RCC 7860 (cell line): ENCODE measurements around the gene GOLPH3L.
"Not testable (repeated sequence)": the region's sequence is repeated elsewhere in the genome, so short reads cannot be mapped to it uniquely, and the experiment has no call there.

ENCODE experiments used
- DNase-seq: peaks from one replicate; pipeline ENCODE4 v3.0.0-alpha.2; 2015; ENCODE audit warnings: low spot score
- FAIRE-seq: peaks from 2 replicates; lab custom pipeline; 2012; peaks lifted over from hg19 to GRCh38; lab: Jason Lieb, UNC

The GOLPH3L gene

DNA sequence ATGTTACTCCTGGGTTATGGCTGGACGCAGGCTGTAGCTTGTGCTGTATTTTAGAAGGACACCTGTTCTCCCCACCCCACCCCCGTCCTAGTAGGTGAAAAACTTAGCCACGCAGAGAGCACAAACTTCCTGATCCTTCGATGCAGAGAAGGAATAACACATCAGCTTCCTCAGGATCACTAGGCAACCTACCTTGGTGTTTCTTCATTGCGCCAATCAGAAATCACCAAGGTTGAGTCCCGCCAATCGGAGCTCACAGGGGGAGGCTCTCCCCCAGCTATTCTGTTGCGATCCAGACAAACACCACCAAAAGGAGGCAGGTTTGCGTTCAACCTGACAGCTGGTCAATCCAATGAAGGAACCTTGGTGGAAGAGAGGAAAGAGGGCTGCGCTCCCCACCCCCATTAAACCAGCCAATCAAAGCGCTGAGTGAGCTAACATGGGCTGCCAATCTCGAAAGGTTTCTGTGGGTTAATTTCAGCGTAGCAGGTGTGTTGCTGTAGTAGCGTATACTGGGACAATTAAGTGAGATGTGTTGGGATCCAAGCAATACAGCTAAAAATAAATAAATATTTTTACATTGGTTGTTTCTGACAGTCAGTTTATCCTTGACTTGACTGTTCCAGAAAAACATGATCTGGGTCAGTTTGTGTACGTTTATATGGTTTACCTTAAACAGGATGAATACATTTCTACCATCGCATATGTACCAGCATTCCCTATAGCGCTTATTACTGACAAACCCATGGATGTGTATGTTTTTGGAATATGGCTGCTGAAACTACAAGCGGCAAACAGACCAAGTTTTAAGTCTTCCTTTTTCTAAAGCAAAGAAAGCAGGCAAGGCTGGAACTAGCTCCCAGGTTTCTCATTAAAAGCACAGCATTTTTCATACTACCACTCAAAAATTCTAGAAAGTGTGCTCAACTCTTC is at the start of gene GOLPH3L:
TSS of gene GOLPH3L (minus strand) at position 160 of the 933 bp plus-strand sequence. CDS start 2,316 bp downstream, outside the sequence.
- FAIRE-seq (peak; percentile 97), DNase-seq (peak; percentile 97)

DNA sequence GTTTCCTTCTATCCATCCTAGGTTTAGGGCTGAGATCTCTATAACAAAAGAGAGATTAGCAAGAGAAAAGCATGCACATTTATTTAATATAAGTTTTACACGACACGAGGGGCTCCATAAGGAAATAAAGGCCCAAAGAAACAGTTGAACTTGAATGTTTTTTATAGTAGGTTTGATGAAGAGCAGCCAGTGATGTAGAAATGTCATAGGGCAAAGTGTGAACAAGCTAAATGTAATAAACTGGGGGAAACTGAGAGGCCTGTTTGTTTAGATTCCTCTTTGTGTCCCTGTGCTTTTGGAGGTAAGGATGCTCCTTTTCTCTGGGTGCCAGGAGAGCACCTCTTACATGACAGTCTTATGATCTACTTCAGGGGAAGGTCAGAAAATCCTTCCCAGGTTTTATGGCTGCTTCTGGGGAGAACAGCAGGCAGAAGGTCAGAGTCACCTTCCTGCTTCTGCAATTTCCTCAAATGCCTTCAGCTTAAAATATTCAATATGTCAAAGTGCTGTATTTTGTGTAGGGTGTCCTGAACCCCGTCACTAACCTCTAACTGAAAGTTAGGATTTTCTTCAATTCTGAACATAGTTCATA is 33.3 kb upstream of the GOLPH3L start:
- FAIRE-seq (no peak), DNase-seq (no peak)

DNA sequence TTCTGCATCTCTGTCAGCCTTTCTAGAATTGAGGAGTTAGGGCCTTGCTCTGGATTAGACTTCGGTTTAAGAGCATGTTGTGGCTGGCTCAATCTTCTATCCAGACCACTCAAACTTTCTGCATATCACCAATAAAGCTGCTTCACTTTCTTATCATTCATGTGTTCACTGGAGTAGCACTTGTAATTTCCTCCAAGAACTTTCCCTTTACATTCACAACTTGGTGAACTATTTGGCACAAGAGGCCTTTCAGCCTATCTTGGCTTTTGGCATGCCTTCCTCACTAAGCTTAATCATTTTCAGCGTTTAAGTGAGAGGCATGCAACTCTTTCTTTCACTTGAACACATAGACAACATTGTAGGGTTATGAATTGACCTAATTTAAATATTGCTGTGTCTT is 27.4 kb upstream of the GOLPH3L start:
- DNase-seq (no peak), FAIRE-seq (no peak)

DNA sequence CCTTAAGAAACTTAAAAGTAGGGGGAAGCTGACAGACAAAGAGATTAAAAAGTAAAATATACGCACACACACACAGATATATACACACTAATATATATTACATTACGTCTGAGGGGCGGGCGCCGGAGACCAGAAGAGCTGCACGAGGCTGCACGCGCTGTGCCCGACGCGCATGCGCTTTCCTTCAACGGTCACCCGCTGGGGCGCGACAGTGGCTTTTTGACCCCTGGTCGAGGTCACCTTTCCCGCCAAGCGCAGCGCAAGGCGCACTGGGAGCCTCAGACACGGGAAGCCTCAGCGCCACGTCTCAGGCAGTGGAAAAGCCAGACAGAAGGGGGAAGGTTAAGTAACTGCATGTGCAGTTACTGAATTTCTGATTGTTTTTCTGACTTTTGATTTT is 23.7 kb upstream of the GOLPH3L start, which contains the start of gene HORMAD1:
TSS of gene HORMAD1 (minus strand) at position 193 of the 400 bp plus-strand sequence. CDS start 1,390 bp downstream, outside the sequence.
- no peak for DNase-seq
- FAIRE-seq, result no peak

DNA sequence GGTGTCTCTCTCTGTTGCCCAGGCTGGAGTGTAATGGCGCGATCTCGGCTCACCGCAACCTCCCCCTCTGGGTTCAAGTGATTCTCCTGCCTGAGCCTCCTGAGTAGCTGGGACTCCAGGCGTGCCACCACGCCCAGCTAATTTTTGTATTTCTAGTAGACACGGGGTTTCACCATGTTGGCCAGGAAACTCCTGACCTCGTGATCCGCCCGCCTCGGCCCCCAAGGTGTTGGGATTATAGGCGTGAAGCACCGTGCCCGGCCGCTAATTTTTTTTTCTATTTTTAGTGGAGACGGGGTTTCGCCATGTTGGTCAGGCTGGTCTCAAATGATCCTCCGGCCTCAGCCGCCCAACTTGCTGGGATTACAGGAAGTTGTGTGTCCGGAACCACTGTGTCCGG is 23.1 kb upstream of the GOLPH3L start:
- no peak for FAIRE-seq
- DNase-seq, result no peak

DNA sequence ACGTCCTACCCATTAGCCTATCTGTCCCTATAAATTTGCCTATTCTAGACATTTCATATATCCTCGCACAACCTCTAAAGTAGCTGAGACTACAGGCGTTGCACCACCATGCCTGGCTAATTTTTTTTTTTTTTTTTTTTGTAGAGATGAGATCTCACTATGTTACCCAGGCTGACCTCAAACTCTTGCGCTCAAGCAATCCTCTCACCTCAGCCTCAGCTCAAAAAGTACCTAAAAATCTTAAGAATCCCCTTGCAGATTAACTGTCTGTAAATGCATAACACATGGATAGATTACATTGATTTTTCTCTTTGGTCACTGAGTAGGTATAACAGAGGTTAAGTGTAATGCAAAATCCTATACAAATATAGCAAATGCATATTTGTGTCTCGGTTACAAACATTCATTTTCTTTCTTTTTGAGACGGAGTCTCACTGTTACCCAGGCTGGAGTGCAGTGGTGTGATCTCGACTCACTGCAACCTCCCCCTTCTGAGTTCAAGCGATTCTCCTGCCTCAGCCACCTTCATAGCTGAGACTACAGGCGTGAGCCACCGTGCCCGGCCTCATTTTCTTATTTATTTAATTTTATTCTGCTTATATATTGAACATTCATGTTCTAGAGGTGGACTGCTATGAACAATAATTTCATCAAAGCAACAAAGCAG is 21.4 kb upstream of the GOLPH3L start:
- DNase-seq (no peak), FAIRE-seq (no peak)

DNA sequence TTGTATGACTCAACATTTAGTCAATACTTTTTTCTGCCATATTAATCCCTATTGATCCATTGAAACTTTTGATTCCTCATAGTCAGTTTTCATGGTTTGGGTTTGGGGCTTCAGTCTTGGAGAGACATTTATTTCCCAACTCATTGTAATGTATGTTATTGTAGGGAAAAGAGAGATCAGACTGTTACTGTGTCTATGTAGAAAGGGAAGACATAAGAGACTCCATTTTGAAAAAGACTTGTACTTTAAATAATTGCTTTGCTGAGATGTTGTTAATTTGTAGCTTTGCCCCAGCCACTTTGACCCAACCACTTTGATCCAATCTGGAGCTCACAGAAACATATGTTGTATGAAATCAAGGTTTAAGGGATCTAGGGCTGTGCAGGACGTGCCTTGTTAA is 12.1 kb upstream of the GOLPH3L start:
- not testable (repeated sequence) for FAIRE-seq, DNase-seq

DNA sequence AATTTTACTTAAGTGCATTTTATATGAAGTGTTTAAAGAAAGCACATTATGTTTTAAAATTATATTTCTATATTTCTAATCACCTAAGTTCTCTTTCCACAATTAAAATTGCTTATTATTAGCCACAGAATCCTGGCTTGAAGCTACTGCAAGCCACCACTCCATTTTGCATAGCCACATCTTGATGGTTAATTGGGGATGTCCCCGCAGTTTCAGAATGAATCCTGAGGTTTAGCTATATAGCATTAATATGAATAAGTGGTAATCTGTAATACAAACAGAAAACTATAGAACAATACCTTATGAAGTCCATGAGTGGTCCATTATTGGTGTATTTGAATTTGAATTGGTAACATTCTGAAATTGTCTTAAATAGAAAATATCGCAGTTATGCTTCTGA is 11.6 kb upstream of the GOLPH3L start:
- FAIRE-seq, result no peak
- DNase-seq, result no peak

DNA sequence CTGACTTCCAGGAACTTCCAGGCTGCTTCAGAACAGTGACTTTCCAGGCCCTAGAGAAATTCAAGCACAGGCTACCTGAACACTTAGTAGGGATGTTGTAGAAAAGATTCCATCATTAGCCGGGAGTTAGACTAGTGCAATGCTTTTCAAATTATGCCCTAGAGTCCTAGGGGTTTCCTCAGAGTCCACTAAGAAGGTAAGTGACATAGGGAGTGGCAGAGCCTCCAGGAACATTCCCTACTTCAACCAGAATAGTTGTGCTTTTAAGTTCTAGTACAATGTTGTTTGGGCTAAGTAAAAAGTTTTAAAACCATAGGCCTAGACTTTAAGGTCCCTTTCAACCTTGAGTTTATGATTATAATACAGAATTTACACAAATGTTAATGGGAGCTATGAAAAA is 9.1 kb upstream of the GOLPH3L start:
- DNase-seq, result no peak
- FAIRE-seq, result no peak

DNA sequence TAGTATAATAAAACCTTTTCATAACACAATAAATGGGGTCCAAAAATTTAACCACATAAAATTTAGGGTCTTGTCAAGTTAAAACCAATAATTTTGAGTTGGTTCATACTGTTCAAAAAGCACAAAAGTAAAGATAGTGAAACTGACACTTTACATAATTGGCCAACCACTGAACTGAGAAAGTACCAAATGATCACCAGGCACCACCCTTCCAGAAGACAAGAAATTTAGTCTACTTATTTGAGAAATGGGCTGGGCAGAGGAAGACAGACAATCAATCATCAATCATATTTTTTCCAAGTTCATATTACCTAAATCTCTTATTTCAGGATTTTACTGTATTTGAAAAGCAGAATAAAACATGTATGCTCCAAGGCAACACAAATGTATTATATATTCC is 6.5 kb upstream of the GOLPH3L start:
- no peak for DNase-seq

DNA sequence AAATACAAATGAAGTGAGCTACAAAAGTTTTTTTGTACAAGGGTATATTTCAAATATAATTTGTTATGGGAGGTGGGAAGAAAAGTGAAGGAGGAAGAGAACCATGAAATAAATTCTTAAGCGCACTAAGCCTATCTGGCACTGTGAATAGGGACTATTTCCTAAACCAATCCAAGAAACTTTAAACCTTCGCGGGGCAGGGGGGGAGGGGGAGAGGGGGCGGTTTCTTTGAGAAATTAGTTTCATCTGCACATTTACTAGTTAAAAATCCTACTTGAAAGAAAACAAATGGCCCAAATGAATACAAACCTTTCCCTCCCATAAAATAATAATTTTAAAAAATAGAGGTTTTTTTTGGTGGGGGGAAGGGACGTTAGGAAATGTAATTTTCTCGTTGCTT is 364 bp downstream of the GOLPH3L start:
- FAIRE-seq (no peak), DNase-seq (no peak)

More for the DNA sequence above, 6.5 kb upstream of the GOLPH3L start:
- no peak for FAIRE-seq

DNA sequence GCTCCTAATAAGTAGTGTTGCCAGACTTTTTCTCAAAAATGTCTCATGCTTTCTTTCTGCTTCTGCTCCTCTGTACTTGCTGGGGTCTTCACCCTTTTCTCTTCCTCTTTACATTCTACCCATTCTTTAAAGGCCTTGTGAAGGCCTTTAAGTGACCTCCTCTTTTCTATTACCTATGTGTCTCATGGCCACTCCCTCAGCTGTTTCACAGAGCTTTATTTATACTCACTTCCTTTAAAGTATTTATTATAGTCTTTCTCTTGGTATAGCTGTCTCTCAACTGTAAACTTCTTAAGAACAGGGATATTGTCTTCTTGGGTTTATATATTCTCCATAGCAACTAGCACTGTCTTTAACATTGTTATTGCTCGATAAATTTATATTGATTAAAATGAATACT is 792 bp downstream of the GOLPH3L start:
- no peak for DNase-seq
- FAIRE-seq, result no peak

DNA sequence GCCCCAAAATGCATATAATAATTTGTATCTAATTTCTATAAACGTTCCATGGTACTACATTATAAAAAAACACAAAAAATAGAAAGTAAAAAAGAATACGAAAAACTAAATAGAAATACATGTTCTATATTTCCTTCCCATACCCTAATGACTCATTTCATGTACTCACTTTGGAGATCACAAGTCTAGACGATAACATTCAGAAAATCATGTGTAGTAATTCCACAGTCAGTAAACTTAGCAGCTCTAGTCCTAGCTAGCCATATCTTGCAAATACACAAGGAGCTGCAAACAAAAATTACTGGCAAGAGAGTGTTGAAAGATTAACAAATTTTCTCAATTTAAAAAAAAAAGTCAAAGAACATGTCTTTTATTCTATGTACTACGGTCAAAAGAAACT is 1.4 kb downstream of the GOLPH3L start:
- DNase-seq (no peak), FAIRE-seq (peak; percentile 2)

DNA sequence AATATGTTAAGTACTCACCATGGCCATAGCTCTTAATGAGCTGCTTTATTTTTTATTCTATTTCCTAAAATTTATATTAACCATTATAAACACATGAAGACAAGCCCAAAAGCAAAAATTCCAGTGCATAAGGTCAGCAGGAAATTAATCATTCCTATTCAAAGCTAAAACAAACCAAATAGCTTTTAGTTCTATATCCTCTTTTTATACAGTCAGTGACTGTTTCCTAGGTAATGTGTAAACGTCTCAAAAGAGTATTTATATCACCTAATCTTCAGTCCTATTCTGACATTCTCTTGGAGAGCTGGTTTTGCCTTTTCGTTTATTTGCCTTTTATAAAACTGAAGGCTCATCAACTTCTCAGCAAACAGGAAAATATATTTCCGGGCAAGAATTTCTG is 4.2 kb downstream of the GOLPH3L start:
- DNase-seq, result no peak
- FAIRE-seq, result no peak

DNA sequence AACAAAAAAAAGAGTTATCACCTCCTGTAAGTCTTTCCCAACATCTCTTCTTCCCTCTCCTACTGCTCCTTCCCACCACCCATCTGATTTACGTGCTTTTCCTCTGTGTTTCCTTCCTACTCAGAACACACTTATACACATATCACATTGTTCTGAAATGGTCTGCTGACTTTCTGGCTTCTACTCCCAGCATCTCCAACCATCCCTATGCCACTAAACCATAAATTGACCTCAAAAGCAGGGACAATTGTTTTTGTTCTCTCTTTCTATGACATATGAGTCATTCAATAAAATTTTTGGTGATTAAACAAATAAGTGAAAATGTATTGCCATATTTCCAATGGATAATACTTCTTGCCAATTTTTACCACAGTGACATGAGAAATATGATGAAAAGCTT is 8.2 kb downstream of the GOLPH3L start:
- DNase-seq (no peak), FAIRE-seq (no peak)

DNA sequence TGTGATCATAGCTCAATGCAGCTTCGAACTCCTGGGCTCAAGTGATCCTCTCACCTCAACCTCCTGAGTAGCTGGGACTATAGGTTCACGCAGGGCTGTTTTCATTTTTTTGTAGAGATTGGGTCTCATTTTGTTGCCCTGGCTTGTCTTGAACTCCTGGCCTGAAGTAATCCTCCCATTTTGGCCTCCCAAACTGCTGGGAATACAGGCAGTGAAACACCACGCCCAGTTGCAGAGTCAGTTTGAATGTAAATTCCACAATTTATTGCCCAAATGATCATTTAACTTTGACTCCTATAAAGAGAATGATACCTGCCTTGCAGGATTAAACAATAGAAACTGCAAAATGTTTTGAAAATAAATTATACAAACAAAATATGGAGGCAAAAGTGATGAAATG is 10.7 kb downstream of the GOLPH3L start:
- DNase-seq (no peak), FAIRE-seq (no peak)

DNA sequence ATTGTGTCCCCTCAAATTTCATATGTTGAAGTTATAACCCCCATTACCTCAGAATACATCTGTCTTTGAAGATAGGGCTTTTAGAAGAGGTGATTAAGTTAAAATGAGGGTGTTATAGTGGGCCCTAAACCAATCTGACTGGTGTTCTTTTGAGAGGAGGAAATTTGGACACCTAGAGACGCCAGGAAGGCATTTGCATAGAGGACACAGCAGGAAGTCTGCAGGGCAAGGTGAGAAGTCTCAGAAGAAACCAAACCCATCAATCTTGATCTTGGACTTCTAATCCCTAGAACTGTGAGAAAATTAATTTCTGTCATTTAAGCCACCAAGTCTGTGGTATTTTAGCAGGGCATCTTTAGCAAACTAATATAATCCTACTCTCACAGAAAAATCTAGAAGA is 13.0 kb downstream of the GOLPH3L start:
- no peak for FAIRE-seq
- DNase-seq, result no peak

DNA sequence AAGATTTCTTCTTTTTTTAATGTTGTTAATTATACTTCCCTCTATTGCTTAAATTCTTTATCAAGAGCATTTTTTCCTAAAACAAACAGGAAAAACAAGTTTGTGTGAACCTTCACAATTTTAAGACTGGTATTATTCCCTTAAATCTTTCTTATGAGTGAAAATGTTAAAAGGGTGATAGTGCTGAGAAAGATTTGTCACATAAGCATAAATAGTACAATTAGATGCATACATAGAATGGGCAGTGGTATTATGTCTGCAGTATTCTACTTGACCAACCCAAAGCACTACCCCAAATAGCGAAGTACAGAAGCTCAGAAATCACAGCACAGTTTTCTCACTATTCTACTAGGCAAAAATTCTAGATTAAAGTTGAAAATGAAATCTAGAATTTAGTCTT is 18.0 kb downstream of the GOLPH3L start:
- FAIRE-seq (no peak), DNase-seq (no peak)

DNA sequence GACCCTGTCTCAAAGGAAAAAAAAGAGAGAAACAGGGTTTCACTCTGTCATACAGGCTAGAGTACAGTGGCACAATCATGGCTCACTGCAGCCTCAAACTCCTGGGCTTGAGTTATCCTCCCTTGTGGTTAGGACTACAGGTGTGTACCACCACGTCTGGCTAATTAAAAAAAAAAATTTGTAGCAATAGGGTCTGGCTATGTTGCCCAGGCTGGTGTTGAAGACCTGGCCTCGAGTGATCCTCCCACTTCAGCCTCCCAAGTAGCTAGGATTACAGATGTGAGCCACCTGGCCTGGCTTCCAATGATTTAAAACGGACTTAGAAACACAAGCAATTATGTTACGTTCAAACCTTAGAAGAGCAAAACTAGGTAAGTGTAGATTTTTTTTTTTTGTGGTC is 22.1 kb downstream of the GOLPH3L start:
- DNase-seq (no peak), FAIRE-seq (no peak)

DNA sequence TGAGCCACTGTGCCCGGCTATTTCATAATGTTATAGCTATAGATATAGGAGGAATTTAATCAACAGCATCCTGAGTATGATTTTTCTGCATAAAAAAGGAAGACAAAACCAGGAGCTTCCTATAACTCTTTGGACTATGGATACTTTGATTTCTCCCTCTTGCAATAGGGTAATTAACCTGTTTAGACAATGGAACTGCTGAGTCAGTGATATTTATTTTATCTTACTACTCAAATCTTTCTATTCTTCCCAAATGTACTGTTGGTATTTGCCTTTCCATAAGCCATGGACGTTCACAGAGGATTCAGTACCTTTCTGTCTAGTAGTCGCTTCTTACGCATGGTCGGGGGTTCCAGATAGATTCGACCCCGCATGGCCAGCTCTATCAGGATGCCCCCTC is 33.6 kb downstream of the GOLPH3L start:
- FAIRE-seq (no peak), DNase-seq (no peak)

DNA sequence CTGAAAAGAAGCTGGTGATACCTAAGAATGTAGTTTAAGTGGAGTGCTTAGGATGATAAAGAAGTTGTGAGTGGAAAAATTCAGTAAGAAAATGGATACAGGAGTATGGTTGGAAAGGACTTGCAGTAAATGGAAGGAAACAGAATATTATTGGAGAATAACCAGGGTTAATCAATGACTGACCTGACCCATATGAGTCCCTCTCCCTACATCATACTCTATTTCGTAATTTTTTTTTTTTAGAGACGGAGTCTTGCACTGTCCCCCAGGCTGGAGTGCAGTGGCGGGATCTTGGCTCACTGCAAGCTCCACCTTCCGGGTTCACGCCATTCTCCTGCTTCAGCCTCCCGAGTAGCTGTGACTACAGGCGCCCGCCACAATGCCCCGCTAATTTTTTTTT is 34.1 kb downstream of the GOLPH3L start:
- DNase-seq, result no peak
- FAIRE-seq, result no peak

DNA sequence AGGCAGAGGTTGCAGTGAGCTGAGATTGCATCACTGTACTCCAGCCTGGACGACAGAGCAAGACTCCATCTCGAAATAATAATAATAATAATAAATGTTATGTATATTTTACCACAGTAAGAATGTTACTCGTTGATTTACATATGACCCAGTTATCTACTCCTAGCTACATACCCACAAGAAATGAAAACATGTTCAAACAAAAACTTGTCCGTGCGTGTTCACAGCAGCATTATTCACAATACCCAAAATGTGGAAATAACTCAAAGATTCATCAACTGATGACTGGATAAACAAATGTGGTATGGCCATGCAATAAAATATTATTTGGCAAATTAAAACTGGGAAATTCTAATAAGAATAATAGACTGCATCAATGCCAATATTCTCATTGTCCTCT is 35.8 kb downstream of the GOLPH3L start:
- DNase-seq (no peak), FAIRE-seq (no peak)
